ENCODE measurements around the gene EPGN.

EPGN gene

GRCh38 chr4:74287791-74288190, 20.5 kb upstream of the EPGN start:
- no peak for TF ChIP-seq CTCF (IDR thresholded peaks at IDR 0.05; ENCODE audit: low read depth, low read length, missing control alignments)
- no peak overlapping the region for H3K4me3 ChIP-seq (ENCODE audit: low read depth, low read length)
- DNase-seq (ENCODE audit: low read depth), result no peak

- DNase-seq (ENCODE audit: low read depth), result no peak
- no peak overlapping the region for H3K4me3 ChIP-seq (ENCODE audit: low read depth, low read length)
- TF ChIP-seq CTCF (IDR thresholded peaks at IDR 0.05; ENCODE audit: low read depth, low read length, missing control alignments), result no peak
Measured at GRCh38 chr4:74291471-74291870, 16.8 kb upstream of the EPGN start.

GRCh38 chr4:74292111-74292870, 16.0 kb upstream of the EPGN start:
- DNase-seq (ENCODE audit: low read depth), result no peak
- no peak overlapping the region for H3K4me3 ChIP-seq (ENCODE audit: low read depth, low read length)
- no peak for TF ChIP-seq CTCF (IDR thresholded peaks at IDR 0.05; ENCODE audit: low read depth, low read length, missing control alignments)

- no peak for DNase-seq (ENCODE audit: low read depth)
- no peak for TF ChIP-seq CTCF (IDR thresholded peaks at IDR 0.05; ENCODE audit: low read depth, low read length, missing control alignments)
- no peak overlapping the region for H3K4me3 ChIP-seq (ENCODE audit: low read depth, low read length)
Measured at GRCh38 chr4:74293558-74293957, 14.7 kb upstream of the EPGN start.

GRCh38 chr4:74294681-74295080, 13.6 kb upstream of the EPGN start:
- DNase-seq (ENCODE audit: low read depth), result no peak
- H3K4me3 ChIP-seq (ENCODE audit: low read depth, low read length), result no peak overlapping the region
- no peak for TF ChIP-seq CTCF (IDR thresholded peaks at IDR 0.05; ENCODE audit: low read depth, low read length, missing control alignments)

GRCh38 chr4:74297539-74297938, 10.7 kb upstream of the EPGN start:
- no peak for DNase-seq (ENCODE audit: low read depth)
- no peak overlapping the region for H3K4me3 ChIP-seq (ENCODE audit: low read depth, low read length)
- TF ChIP-seq CTCF (IDR thresholded peaks at IDR 0.05; ENCODE audit: low read depth, low read length, missing control alignments), result no peak

- no peak for TF ChIP-seq CTCF (IDR thresholded peaks at IDR 0.05; ENCODE audit: low read depth, low read length, missing control alignments)
- no peak overlapping the region for H3K4me3 ChIP-seq (ENCODE audit: low read depth, low read length)
- DNase-seq (ENCODE audit: low read depth), result no peak
Measured at GRCh38 chr4:74304095-74304625, 4.1 kb upstream of the EPGN start.

Data from GM12864 (cell line).